Ishikawa (cell line): ENCODE results near the gene DTX3.

Source experiments
- CEBPB ChIP-seq: IDR thresholded peaks from 2 replicates; pipeline ENCODE4 v1.6.1; 2012
- CREB1 ChIP-seq: IDR thresholded peaks from 2 replicates; pipeline ENCODE4 v1.6.1; 2012; ENCODE audit warnings: low read depth
- EGR1 ChIP-seq: IDR thresholded peaks from 2 replicates; pipeline ENCODE4 v1.6.1; 2012
- EP300 ChIP-seq: IDR thresholded peaks from 2 replicates; pipeline ENCODE4 v1.6.1; 2012; ENCODE audit warnings: borderline replicate concordance
- FOXM1 ChIP-seq: IDR thresholded peaks from 2 replicates; pipeline ENCODE4 v1.6.1; 2012; ENCODE audit warnings: low read depth, borderline replicate concordance
- MAX ChIP-seq: IDR thresholded peaks from 2 replicates; pipeline ENCODE4 v1.6.1; 2012
- NFIC ChIP-seq: IDR thresholded peaks from 2 replicates; pipeline ENCODE4 v1.6.1; 2012
- RAD21 ChIP-seq: IDR thresholded peaks from 2 replicates; pipeline ENCODE4 v1.6.1; 2012; ENCODE audit warnings: low read depth
- REST ChIP-seq: IDR thresholded peaks from 2 replicates; pipeline ENCODE4 v1.6.1; 2012; ENCODE audit warnings: low read depth, mild to moderate bottlenecking
- TAF1 ChIP-seq: IDR thresholded peaks from 2 replicates; pipeline ENCODE4 v1.6.1; 2012; ENCODE audit warnings: low read depth, mild to moderate bottlenecking
- TCF12 ChIP-seq: IDR thresholded peaks from 2 replicates; pipeline ENCODE4 v1.6.1; 2012; ENCODE audit warnings: low read depth
- TEAD4 ChIP-seq: IDR thresholded peaks from 2 replicates; pipeline ENCODE4 v1.6.1; 2012
- USF1 ChIP-seq: IDR thresholded peaks from 2 replicates; pipeline ENCODE4 v1.6.1; 2012
- YY1 ChIP-seq: IDR thresholded peaks from 2 replicates; pipeline ENCODE4 v1.6.1; 2012; ENCODE audit warnings: low read depth
- ZBTB7A ChIP-seq: IDR thresholded peaks from 2 replicates; pipeline ENCODE4 v1.6.1; 2012; ENCODE audit warnings: low read depth

DTX3 gene

GRCh38 chr12:57626111-57626920, 21.7 kb downstream of the DTX3 start:
- TF ChIP-seq TEAD4 (no peak), TCF12 (no peak), REST (no peak), RAD21 (no peak), EP300 (no peak), CEBPB (no peak), USF1 (no peak), NFIC (no peak), FOXM1 (no peak), ZBTB7A (no peak), EGR1 (no peak), MAX (no peak), YY1 (no peak), TAF1 (no peak), CREB1 (no peak)

- no peak for TF ChIP-seq MAX
- no peak for TF ChIP-seq USF1
- no peak for TF ChIP-seq YY1
- no peak for TF ChIP-seq REST
- no peak for TF ChIP-seq TCF12
- TF ChIP-seq CEBPB = no peak
- no peak for TF ChIP-seq RAD21
- TF ChIP-seq FOXM1 = no peak
- no peak for TF ChIP-seq CREB1
- TF ChIP-seq NFIC = no peak
- TF ChIP-seq ZBTB7A = no peak
- TF ChIP-seq EGR1 = no peak
- no peak for TF ChIP-seq TEAD4
- TF ChIP-seq TAF1 = no peak
- no peak for TF ChIP-seq EP300
Observed at GRCh38 chr12:57626921-57627445, 22.4 kb downstream of the DTX3 start.

- TF ChIP-seq FOXM1 (no peak), YY1 (no peak), TEAD4 (no peak), RAD21 (no peak), USF1 (no peak)
Observed at GRCh38 chr12:57627501-57628279, 23.1 kb downstream of the DTX3 start.

GRCh38 chr12:57628280-57629191, 23.9 kb downstream of the DTX3 start:
- TF ChIP-seq TCF12 = no peak
- TF ChIP-seq NFIC = no peak
- no peak for TF ChIP-seq CREB1
